ENCODE data around the gene SNX32.

The SNX32 gene

DNA sequence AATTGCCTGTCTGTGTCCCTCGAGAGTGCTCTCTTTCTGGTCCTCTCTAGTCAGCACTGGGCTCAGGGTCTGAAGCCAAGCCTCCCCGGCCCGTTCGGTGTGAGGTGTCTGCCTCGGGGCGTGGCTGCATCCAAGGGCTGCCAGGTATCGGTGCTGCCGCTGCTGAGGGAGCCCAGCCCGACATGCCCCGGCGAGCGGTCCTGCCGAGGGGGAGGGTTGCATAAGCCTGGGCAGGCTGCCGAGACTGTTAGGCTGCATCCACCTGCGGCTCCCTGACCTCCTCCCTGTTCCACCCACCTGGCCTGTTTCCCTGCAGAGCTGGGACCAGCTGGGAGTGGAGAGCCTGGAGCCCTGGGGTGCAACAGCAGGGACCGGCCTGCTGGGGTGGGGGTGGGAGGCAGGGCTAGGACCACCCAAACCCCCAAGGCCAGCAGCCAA, 40.6 kb upstream of the SNX32 start:
- Histone ChIP-seq H3K4me1 (ENCODE audit: control extremely low read depth in 1 of 4, control insufficient read depth in 4 of 4, insufficient read depth in 4 of 4, low read length in 3 of 4) (peaks cover 0 to 27% (median 20%) of the 10 kb centered on the region in 4 experiments), H3K27ac (ENCODE audit: insufficient read depth in 1 of 2, low read depth in 1 of 2, low read length in 2 of 2, poor library complexity in 1 of 2, severe bottlenecking in 2 of 2) (no peak overlapping the region), H3K36me3 (ENCODE audit: control insufficient read depth in 4 of 4, insufficient read depth in 4 of 4, low read length in 3 of 4) (no peaks in the 10 kb centered on the region), H3K9me3 (ENCODE audit: control extremely low read depth in 1 of 5, control insufficient read depth in 4 of 5, insufficient read depth in 2 of 5, low read depth in 1 of 5, low read length in 4 of 5) (no peaks in the 10 kb centered on the region), H3K4me3 (ENCODE audit: control insufficient read depth in 1 of 7, extremely low read depth in 1 of 7, insufficient read depth in 4 of 7, low read depth in 2 of 7, low read length in 6 of 7) (no peak overlapping the region), H3K27me3 (replicated peaks in 2 of 5; ENCODE audit: control insufficient read depth in 4 of 5, insufficient read depth in 5 of 5, low read length in 4 of 5) (peaks cover 0 to 18% (median 8%) of the 10 kb centered on the region in 5 experiments)
- ChIA-PET POLR2A (interaction anchor here (0.5 kb wide), 1 partner anchor 16 kb away, joined by 3 read pairs; no protein-coding TSS in a partner anchor), CTCF (interaction anchor here (1.4 to 7.5 kb wide), 3 partner anchors 9 to 15 kb away, joined by 3 to 81 read pairs (median 6); partner anchors contain the start of gene AP5B1)
- DNase-seq: no peak
- WGBS (ENCODE audit: insufficient coverage): over 99% methylated on average over 10 of the region's 16 CpGs

- Histone ChIP-seq H3K4me3 (ENCODE audit: control insufficient read depth in 1 of 7, extremely low read depth in 1 of 7, insufficient read depth in 4 of 7, low read depth in 2 of 7, low read length in 6 of 7) (no peak overlapping the region), H3K36me3 (ENCODE audit: control insufficient read depth in 4 of 4, insufficient read depth in 4 of 4, low read length in 3 of 4) (no peaks in the 10 kb centered on the region), H3K4me1 (ENCODE audit: control extremely low read depth in 1 of 4, control insufficient read depth in 4 of 4, insufficient read depth in 4 of 4, low read length in 3 of 4) (peaks cover 0 to 22% (median 17%) of the 10 kb centered on the region in 4 experiments), H3K27me3 (replicated peaks in 2 of 5; ENCODE audit: control insufficient read depth in 4 of 5, insufficient read depth in 5 of 5, low read length in 4 of 5) (peaks cover 0 to 12% (median 1%) of the 10 kb centered on the region in 5 experiments), H3K9me3 (ENCODE audit: control extremely low read depth in 1 of 5, control insufficient read depth in 4 of 5, insufficient read depth in 2 of 5, low read depth in 1 of 5, low read length in 4 of 5) (no peaks in the 10 kb centered on the region), H3K27ac (ENCODE audit: insufficient read depth in 1 of 2, low read depth in 1 of 2, low read length in 2 of 2, poor library complexity in 1 of 2, severe bottlenecking in 2 of 2) (no peak overlapping the region)
- no peak for DNase-seq
- 95% methylated on average over 26 of the region's 29 CpGs for WGBS (ENCODE audit: insufficient coverage)
- POLR2A ChIA-PET: interaction anchor here (0.5 kb wide), 1 partner anchor 17 kb away, joined by 3 read pairs; no protein-coding TSS in a partner anchor
- CTCF ChIA-PET: interaction anchor here (2.0 to 7.5 kb wide), 2 partner anchors 10 to 16 kb away, joined by 6 to 81 read pairs; partner anchors contain the start of gene AP5B1
These were observed 40.0 kb upstream of the SNX32 start for GRCh38 chr11:65793625-65794400.

GRCh38 chr11:65794570-65795510, 38.9 kb upstream of the SNX32 start:
- 98% methylated on average over 42 of the region's 42 CpGs for WGBS (ENCODE audit: insufficient coverage)
- POLR2A ChIA-PET: no interaction called here
- H3K27me3 ChIP-seq (replicated peaks in 2 of 5; ENCODE audit: control insufficient read depth in 4 of 5, insufficient read depth in 5 of 5, low read length in 4 of 5): peaks cover 0 to 2% (median 0%) of the 10 kb centered on the region in 5 experiments
- H3K4me3 ChIP-seq (ENCODE audit: control insufficient read depth in 1 of 7, extremely low read depth in 1 of 7, insufficient read depth in 4 of 7, low read depth in 2 of 7, low read length in 6 of 7): no peak overlapping the region
- peaks cover 0 to 19% (median 17%) of the 10 kb centered on the region in 4 experiments for H3K4me1 ChIP-seq (ENCODE audit: control extremely low read depth in 1 of 4, control insufficient read depth in 4 of 4, insufficient read depth in 4 of 4, low read length in 3 of 4)
- DNase-seq: no peak
- no peak overlapping the region for H3K27ac ChIP-seq (ENCODE audit: insufficient read depth in 1 of 2, low read depth in 1 of 2, low read length in 2 of 2, poor library complexity in 1 of 2, severe bottlenecking in 2 of 2)
- no peaks in the 10 kb centered on the region for H3K36me3 ChIP-seq (ENCODE audit: control insufficient read depth in 4 of 4, insufficient read depth in 4 of 4, low read length in 3 of 4)
- CTCF ChIA-PET: interaction anchor here (7.5 kb wide), 1 partner anchor 17 kb away, joined by 81 read pairs; the partner anchor contains the start of gene AP5B1
- H3K9me3 ChIP-seq (ENCODE audit: control extremely low read depth in 1 of 5, control insufficient read depth in 4 of 5, insufficient read depth in 2 of 5, low read depth in 1 of 5, low read length in 4 of 5): no peaks in the 10 kb centered on the region

- peaks cover 0 to 9% (median 0%) of the 10 kb centered on the region in 5 experiments for H3K27me3 ChIP-seq (replicated peaks in 2 of 5; ENCODE audit: control insufficient read depth in 4 of 5, insufficient read depth in 5 of 5, low read length in 4 of 5)
- ChIA-PET POLR2A (no interaction called here), CTCF (interaction anchor here (1.0 to 6.2 kb wide), 5 partner anchors 10 to 104 kb away, joined by 3 to 30 read pairs (median 3); partner anchors contain the start of gene AP5B1)
- no peak overlapping the region for H3K4me3 ChIP-seq (ENCODE audit: control insufficient read depth in 1 of 7, extremely low read depth in 1 of 7, insufficient read depth in 4 of 7, low read depth in 2 of 7, low read length in 6 of 7)
- 92% methylated on average over 12 of the region's 15 CpGs for WGBS (ENCODE audit: insufficient coverage)
- no peak for DNase-seq
- no peaks in the 10 kb centered on the region for H3K36me3 ChIP-seq (ENCODE audit: control insufficient read depth in 4 of 4, insufficient read depth in 4 of 4, low read length in 3 of 4)
- H3K27ac ChIP-seq (ENCODE audit: insufficient read depth in 1 of 2, low read depth in 1 of 2, low read length in 2 of 2, poor library complexity in 1 of 2, severe bottlenecking in 2 of 2): no peak overlapping the region
- peaks cover 0 to 7% (median 6%) of the 10 kb centered on the region in 4 experiments for H3K4me1 ChIP-seq (ENCODE audit: control extremely low read depth in 1 of 4, control insufficient read depth in 4 of 4, insufficient read depth in 4 of 4, low read length in 3 of 4)
- no peaks in the 10 kb centered on the region for H3K9me3 ChIP-seq (ENCODE audit: control extremely low read depth in 1 of 5, control insufficient read depth in 4 of 5, insufficient read depth in 2 of 5, low read depth in 1 of 5, low read length in 4 of 5)
These were observed 36.8 kb upstream of the SNX32 start for GRCh38 chr11:65796726-65797601.

GRCh38 chr11:65797711-65798110, 36.1 kb upstream of the SNX32 start:
- peaks cover 0 to 11% (median 2%) of the 10 kb centered on the region in 5 experiments for H3K27me3 ChIP-seq (replicated peaks in 2 of 5; ENCODE audit: control insufficient read depth in 4 of 5, insufficient read depth in 5 of 5, low read length in 4 of 5)
- ChIA-PET POLR2A (no interaction called here), CTCF (interaction anchor here (1.0 to 6.2 kb wide), 4 partner anchors 10 to 105 kb away, joined by 3 to 30 read pairs (median 4); partner anchors contain the start of gene AP5B1)
- no peaks in the 10 kb centered on the region for H3K9me3 ChIP-seq (ENCODE audit: control extremely low read depth in 1 of 5, control insufficient read depth in 4 of 5, insufficient read depth in 2 of 5, low read depth in 1 of 5, low read length in 4 of 5)
- DNase-seq: no peak
- no peaks in the 10 kb centered on the region for H3K36me3 ChIP-seq (ENCODE audit: control insufficient read depth in 4 of 4, insufficient read depth in 4 of 4, low read length in 3 of 4)
- 86% methylated on average over 10 of the region's 13 CpGs for WGBS (ENCODE audit: insufficient coverage)
- H3K4me3 ChIP-seq (ENCODE audit: control insufficient read depth in 1 of 7, extremely low read depth in 1 of 7, insufficient read depth in 4 of 7, low read depth in 2 of 7, low read length in 6 of 7): no peak overlapping the region
- no peaks in the 10 kb centered on the region for H3K4me1 ChIP-seq (ENCODE audit: control extremely low read depth in 1 of 4, control insufficient read depth in 4 of 4, insufficient read depth in 4 of 4, low read length in 3 of 4)
- H3K27ac ChIP-seq (ENCODE audit: insufficient read depth in 1 of 2, low read depth in 1 of 2, low read length in 2 of 2, poor library complexity in 1 of 2, severe bottlenecking in 2 of 2): no peak overlapping the region

- Histone ChIP-seq H3K4me1 (ENCODE audit: control extremely low read depth in 1 of 4, control insufficient read depth in 4 of 4, insufficient read depth in 4 of 4, low read length in 3 of 4) (peaks cover 0 to 1% (median 0%) of the 10 kb centered on the region in 4 experiments), H3K36me3 (ENCODE audit: control insufficient read depth in 4 of 4, insufficient read depth in 4 of 4, low read length in 3 of 4) (no peaks in the 10 kb centered on the region), H3K9me3 (ENCODE audit: control extremely low read depth in 1 of 5, control insufficient read depth in 4 of 5, insufficient read depth in 2 of 5, low read depth in 1 of 5, low read length in 4 of 5) (no peaks in the 10 kb centered on the region), H3K4me3 (ENCODE audit: control insufficient read depth in 1 of 7, extremely low read depth in 1 of 7, insufficient read depth in 4 of 7, low read depth in 2 of 7, low read length in 6 of 7) (no peak overlapping the region), H3K27me3 (replicated peaks in 2 of 5; ENCODE audit: control insufficient read depth in 4 of 5, insufficient read depth in 5 of 5, low read length in 4 of 5) (peaks cover 0 to 23% (median 2%) of the 10 kb centered on the region in 5 experiments), H3K27ac (ENCODE audit: insufficient read depth in 1 of 2, low read depth in 1 of 2, low read length in 2 of 2, poor library complexity in 1 of 2, severe bottlenecking in 2 of 2) (no peak overlapping the region)
- WGBS (ENCODE audit: insufficient coverage): 100% methylated on average over 4 of the region's 8 CpGs
- CTCF ChIA-PET: interaction anchor here (0.8 to 6.2 kb wide), 5 partner anchors 9 to 28 kb away, joined by 3 to 30 read pairs (median 4); partner anchors contain the start of gene AP5B1
- POLR2A ChIA-PET: no interaction called here
- no peak for DNase-seq
These were observed 34.9 kb upstream of the SNX32 start for GRCh38 chr11:65798882-65799281.
